ENCODE measurements around the gene ZNF283. TPM values are rescaled to one million over a fixed set of nuclear protein-coding genes. Genes with fewer than 3 reads are reported as not detected.

ZNF283 gene
- total and polyA plus RNA-seq, 9 of the 15 experiments (the other 6 are each of a cell fraction or from before 2014, with no cell fraction given) = 6.0 to 19.5 (median 9.8) TPM

DNA sequence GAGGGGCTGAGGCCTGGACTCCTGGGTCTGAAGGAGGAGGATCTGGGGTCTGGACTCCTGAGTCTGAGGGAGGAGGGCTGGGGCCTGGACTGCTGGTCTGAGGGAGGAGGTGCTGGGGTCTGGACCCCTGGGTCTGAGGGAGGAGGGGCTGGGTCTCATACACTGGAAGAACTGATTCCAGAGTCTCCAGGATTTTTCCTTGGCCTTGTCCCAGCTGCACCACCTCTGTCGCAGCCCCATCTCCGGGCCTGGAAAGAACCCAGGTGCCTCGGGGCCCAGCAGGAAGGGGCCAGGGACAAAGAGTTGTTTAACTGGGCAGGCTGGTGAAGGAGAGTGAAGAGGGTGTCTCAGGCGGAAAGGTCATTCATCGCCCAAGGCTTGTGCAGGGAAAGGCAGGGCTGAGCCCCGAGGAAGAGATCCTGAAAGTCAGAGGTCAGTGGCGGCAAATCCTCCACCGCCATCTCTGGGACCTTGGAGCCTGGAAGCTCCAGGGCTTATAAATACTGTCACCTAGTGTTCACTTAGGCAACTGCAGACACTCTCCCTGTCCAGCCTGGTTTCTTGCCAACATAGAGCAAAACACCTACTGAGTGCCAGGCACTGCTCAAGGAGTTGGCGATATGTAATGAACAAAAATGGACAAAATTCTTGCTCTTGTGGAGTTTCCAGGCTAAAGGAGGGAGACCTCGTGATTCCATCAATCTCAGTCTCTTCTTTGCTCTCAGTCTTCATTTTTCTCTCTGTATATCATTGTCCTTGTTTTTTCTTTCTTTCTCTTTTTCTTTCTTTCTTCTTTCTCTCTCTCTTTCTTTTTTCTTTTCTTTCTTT lies 41.9 kb upstream of the ZNF283 start (continued):
- TF ChIP-seq ZNF175 (CRISPR knock-in tag; IDR thresholded peaks at IDR 0.05; ENCODE audit: low read depth) (no peak), ELF2 (CRISPR knock-in tag; IDR thresholded peaks at IDR 0.05) (no peak), ARID2 (IDR thresholded peaks at IDR 0.05) (peak; percentile 86), TBP (optimal IDR thresholded peaks at IDR 0.05; ENCODE audit: low read depth, low read length) (peak; percentile 51), HDAC3 (IDR thresholded peaks at IDR 0.05; ENCODE audit: borderline replicate concordance, partially characterized antibody) (no peak), NCOA1 (IDR thresholded peaks at IDR 0.05; ENCODE audit: low read depth) (no peak), BHLHE40 (IDR thresholded peaks at IDR 0.05; ENCODE audit: low read length) (0 out of 2 replicates have a peak, but pooled peaks have one; percentile 17), ZNF76 (CRISPR knock-in tag; IDR thresholded peaks at IDR 0.05; ENCODE audit: borderline replicate concordance) (no peak), CBFA2T3 (IDR thresholded peaks at IDR 0.05) (0 out of 2 replicates have a peak, but pooled peaks have one; percentile 6), KDM4B (IDR thresholded peaks at IDR 0.05; ENCODE audit: borderline replicate concordance in 2 of 2, low read depth in 1 of 2) (0 out of 4 replicates have a peak, but pooled peaks of 1 of the 2 experiments have one; percentile 25), FOXK2 (conservative IDR thresholded peaks at IDR 0.05 in 1 of 2, IDR thresholded peaks at IDR 0.05 in 1 of 2; ENCODE audit: low read depth in 2 of 2) (no peak), SMARCE1 (IDR thresholded peaks at IDR 0.05) (no peak), HOXB6 (CRISPR knock-in tag; IDR thresholded peaks at IDR 0.05; ENCODE audit: borderline replicate concordance) (no peak), ZNF695 (CRISPR knock-in tag; IDR thresholded peaks at IDR 0.05) (no peak), SMC3 (conservative IDR thresholded peaks at IDR 0.05; ENCODE audit: insufficient read depth, low read depth, low read length) (peak; percentile 92)
- TF ChIP-seq, protein P1, sequence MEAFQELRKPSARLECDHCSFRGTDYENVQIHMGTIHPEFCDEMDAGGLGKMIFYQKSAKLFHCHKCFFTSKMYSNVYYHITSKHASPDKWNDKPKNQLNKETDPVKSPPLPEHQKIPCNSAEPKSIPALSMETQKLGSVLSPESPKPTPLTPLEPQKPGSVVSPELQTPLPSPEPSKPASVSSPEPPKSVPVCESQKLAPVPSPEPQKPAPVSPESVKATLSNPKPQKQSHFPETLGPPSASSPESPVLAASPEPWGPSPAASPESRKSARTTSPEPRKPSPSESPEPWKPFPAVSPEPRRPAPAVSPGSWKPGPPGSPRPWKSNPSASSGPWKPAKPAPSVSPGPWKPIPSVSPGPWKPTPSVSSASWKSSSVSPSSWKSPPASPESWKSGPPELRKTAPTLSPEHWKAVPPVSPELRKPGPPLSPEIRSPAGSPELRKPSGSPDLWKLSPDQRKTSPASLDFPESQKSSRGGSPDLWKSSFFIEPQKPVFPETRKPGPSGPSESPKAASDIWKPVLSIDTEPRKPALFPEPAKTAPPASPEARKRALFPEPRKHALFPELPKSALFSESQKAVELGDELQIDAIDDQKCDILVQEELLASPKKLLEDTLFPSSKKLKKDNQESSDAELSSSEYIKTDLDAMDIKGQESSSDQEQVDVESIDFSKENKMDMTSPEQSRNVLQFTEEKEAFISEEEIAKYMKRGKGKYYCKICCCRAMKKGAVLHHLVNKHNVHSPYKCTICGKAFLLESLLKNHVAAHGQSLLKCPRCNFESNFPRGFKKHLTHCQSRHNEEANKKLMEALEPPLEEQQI (IDR thresholded peaks at IDR 0.05) = peak; percentile 28; the same call in 1 of the 2 replicates
- TF ChIP-seq, protein P2, sequence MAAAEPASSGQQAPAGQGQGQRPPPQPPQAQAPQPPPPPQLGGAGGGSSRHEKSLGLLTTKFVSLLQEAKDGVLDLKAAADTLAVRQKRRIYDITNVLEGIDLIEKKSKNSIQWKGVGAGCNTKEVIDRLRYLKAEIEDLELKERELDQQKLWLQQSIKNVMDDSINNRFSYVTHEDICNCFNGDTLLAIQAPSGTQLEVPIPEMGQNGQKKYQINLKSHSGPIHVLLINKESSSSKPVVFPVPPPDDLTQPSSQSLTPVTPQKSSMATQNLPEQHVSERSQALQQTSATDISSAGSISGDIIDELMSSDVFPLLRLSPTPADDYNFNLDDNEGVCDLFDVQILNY (CRISPR knock-in tag; IDR thresholded peaks at IDR 0.05) = no peak
- TF ChIP-seq, protein P3, sequence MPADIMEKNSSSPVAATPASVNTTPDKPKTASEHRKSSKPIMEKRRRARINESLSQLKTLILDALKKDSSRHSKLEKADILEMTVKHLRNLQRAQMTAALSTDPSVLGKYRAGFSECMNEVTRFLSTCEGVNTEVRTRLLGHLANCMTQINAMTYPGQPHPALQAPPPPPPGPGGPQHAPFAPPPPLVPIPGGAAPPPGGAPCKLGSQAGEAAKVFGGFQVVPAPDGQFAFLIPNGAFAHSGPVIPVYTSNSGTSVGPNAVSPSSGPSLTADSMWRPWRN (IDR thresholded peaks at IDR 0.05; ENCODE audit: low read depth) = no peak
- TF ChIP-seq, protein P4, sequence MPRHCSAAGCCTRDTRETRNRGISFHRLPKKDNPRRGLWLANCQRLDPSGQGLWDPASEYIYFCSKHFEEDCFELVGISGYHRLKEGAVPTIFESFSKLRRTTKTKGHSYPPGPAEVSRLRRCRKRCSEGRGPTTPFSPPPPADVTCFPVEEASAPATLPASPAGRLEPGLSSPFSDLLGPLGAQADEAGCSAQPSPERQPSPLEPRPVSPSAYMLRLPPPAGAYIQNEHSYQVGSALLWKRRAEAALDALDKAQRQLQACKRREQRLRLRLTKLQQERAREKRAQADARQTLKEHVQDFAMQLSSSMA (CRISPR knock-in tag; IDR thresholded peaks at IDR 0.05) = no peak

Measured in K562 (cell line).